Gastrocnemius medialis (tissue), 4 donors: ENCODE measurements around the gene SUGT1. TPM values are rescaled to one million over a fixed set of nuclear protein-coding genes. Genes with fewer than 3 reads are reported as not detected.

Experiments used
- ATAC-seq, 2 donors: fragments of 150-250 bp; one replicate each; pipeline ENCODE4 v1.9.1; 2016
- DNase-seq, 2 donors: peaks; one replicate each; pipeline ENCODE4 v3.0.0-alpha.2; 2019
- H3K27ac ChIP-seq, 4 donors: fragments of 200-600 bp; sonication (generic); 1 replicate in 1 of 4; 2 replicates in 3 of 4; pipeline ENCODE4 v1.5.1; 2016 to 2018; ENCODE audit warnings: mild to moderate bottlenecking in 2 of 4, moderate library complexity in 1 of 4
- H3K27me3 ChIP-seq, 3 donors: fragments of 200-600 bp; sonication (generic) in 2 of 3; 1 replicate in 1 of 3; 2 replicates in 2 of 3; pipeline versions ENCODE4 v1.5.1 to v1.6.0; 2016 to 2019; ENCODE audit warnings: mild to moderate bottlenecking in 1 of 3, moderate library complexity in 1 of 3
- H3K36me3 ChIP-seq, 2 donors: fragments of 200-600 bp; sonication (generic) in 1 of 2; one replicate each; pipeline ENCODE4 v1.5.1; 2017 to 2018
- H3K4me1 ChIP-seq, 2 donors: fragments of 200-600 bp; sonication (generic) in 1 of 2; one replicate each; pipeline ENCODE4 v1.5.1; 2016 to 2017; ENCODE audit warnings: mild to moderate bottlenecking in 2 of 2
- H3K4me3 ChIP-seq, 4 donors: fragments of 200-600 bp; sonication (generic) in 3 of 4; 1 replicate in 1 of 4; 2 replicates in 3 of 4; pipeline ENCODE4 v1.5.1; 2016 to 2019; ENCODE audit warnings: mild to moderate bottlenecking in 2 of 4
- H3K9me3 ChIP-seq, 3 donors: fragments of 200-600 bp; sonication (generic) in 2 of 3; 1 replicate in 1 of 3; 2 replicates in 2 of 3; pipeline ENCODE4 v1.5.1; 2016 to 2019
- POLR2A ChIP-seq, 2 donors: fragments of 450-650 bp; IDR thresholded peaks; one replicate each; pipeline ENCODE4 v1.6.1; 2017; ENCODE audit warnings: antibody characterized with exemption in 2 of 2, mild to moderate bottlenecking in 2 of 2, moderate library complexity in 2 of 2
- in situ Hi-C, 4 donors: fragments of 200-750 bp; cut with MboI; loops; one replicate each; pipeline versions ENCODE4 v1.15.0 to v1.8.0; 2017; ENCODE audit warnings: low sequenced_read_pairs in 4 of 4
- intact Hi-C: fragments of 100-400 bp; cut with DNase I; formaldehyde crosslinking; loops from one replicate; pipeline ENCODE4 v1.15.1; 2023; ENCODE audit warnings: low total_unique reads
- total RNA-seq, 4 donors: library from RNA; depleted of rRNA; stranded (reverse); fragments of >200 nt; gene quantifications; one replicate each; pipeline versions ENCODE4 v1.1.0 to v1.2.3, GENCODE V29; 2016
- TF ChIP-seq, protein P1 (sequence below), 5 experiments: fragments of 450-650 bp in 3 of 5; fragments of 200-600 bp in 2 of 5; sonication (generic) in 2 of 5; IDR thresholded peaks in 4 of 5; conservative IDR thresholded peaks in 1 of 5; 1 replicate in 4 of 5; 2 replicates in 1 of 5; pipeline ENCODE4 v1.5.1; 2016 to 2019; ENCODE audit warnings: antibody characterized with exemption in 5 of 5, mild to moderate bottlenecking in 3 of 5, moderate library complexity in 3 of 5

The SUGT1 gene
- total RNA-seq, 4 donors from 2014 or later: 37.5 to 48.5 (median 40.1) TPM

DNA sequence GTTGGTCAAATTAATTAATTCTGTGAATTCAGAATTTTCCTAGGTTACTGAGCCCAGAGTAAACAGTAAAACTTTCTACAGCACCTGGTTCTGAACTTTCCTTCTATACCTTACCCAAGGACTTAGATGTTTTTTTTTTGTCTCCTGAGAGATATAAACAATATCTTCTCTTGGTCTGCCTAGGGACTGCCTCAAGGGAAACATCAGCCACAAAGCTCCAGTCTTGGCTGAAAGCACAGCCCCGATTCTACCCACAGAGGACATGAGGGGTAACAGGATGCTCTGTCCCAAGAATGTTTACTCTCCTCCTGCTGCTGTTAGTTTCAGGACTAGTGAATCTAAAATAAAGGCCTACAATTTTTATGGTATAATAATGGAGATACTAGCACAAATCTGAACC lies 72.7 kb downstream of the SUGT1 start:
- no peak for DNase-seq

DNA sequence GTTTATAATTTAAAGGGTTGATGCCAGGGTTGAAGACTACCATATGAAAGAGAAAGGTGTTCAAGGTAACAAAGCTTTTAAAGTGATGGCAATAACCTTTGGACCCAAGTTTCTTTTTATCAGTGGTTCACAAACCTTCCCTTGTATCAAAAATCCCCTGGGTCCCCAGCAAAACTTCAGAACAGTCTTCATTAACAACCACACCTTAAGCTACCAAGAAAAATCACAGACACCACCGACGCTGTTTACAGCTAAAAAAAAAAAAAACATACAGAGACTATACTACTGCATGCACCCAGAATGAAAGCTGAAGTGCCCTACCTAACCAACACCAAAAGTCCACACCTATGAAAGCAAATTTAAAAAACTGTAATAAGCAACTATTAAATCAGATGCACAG lies 73.6 kb downstream of the SUGT1 start:
- in situ Hi-C loops (no loop called here), intact Hi-C loops (no loop called here)
- Histone ChIP-seq H3K27ac (no peak overlapping the region), H3K4me1 (no peaks in the 10 kb centered on the region), H3K27me3 (no peaks in the 10 kb centered on the region), H3K4me3 (no peak overlapping the region), H3K36me3 (no peaks in the 10 kb centered on the region), H3K9me3 (no peaks in the 10 kb centered on the region)
- DNase-seq: no peak
- ATAC-seq: no peak
- no peak for TF ChIP-seq POLR2A (IDR thresholded peaks at IDR 0.05)
- TF ChIP-seq, protein P1, sequence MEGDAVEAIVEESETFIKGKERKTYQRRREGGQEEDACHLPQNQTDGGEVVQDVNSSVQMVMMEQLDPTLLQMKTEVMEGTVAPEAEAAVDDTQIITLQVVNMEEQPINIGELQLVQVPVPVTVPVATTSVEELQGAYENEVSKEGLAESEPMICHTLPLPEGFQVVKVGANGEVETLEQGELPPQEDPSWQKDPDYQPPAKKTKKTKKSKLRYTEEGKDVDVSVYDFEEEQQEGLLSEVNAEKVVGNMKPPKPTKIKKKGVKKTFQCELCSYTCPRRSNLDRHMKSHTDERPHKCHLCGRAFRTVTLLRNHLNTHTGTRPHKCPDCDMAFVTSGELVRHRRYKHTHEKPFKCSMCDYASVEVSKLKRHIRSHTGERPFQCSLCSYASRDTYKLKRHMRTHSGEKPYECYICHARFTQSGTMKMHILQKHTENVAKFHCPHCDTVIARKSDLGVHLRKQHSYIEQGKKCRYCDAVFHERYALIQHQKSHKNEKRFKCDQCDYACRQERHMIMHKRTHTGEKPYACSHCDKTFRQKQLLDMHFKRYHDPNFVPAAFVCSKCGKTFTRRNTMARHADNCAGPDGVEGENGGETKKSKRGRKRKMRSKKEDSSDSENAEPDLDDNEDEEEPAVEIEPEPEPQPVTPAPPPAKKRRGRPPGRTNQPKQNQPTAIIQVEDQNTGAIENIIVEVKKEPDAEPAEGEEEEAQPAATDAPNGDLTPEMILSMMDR (IDR thresholded peaks at IDR 0.05 in 4 of 5, conservative IDR thresholded peaks at IDR 0.05 in 1 of 5): no peak

More for the DNA sequence above, 72.7 kb downstream of the SUGT1 start:
- H3K9me3 ChIP-seq: no peaks in the 10 kb centered on the region
- no peaks in the 10 kb centered on the region for H3K4me1 ChIP-seq
- no peaks in the 10 kb centered on the region for H3K36me3 ChIP-seq
- TF ChIP-seq, protein P1 (IDR thresholded peaks at IDR 0.05 in 4 of 5, conservative IDR thresholded peaks at IDR 0.05 in 1 of 5): no peak
- no peak for TF ChIP-seq POLR2A (IDR thresholded peaks at IDR 0.05)
- H3K27me3 ChIP-seq: no peaks in the 10 kb centered on the region
- no peak for ATAC-seq
- H3K27ac ChIP-seq: no peak overlapping the region
- in situ Hi-C loops (no loop called here), intact Hi-C loops (no loop called here)
- no peak overlapping the region for H3K4me3 ChIP-seq

GRCh38 chr13:52734075-52734623 lies 81.5 kb downstream of the SUGT1 start:
- DNase-seq (no peak), ATAC-seq (no peak)
- in situ Hi-C loops: no loop called here
- Histone ChIP-seq H3K36me3 (no peaks in the 10 kb centered on the region), H3K9me3 (no peaks in the 10 kb centered on the region), H3K27me3 (peaks cover 7 to 17% (median 13%) of the 10 kb centered on the region in 3 donors), H3K4me1 (no peaks in the 10 kb centered on the region), H3K27ac (no peak overlapping the region), H3K4me3 (no peak overlapping the region)
- no peak for TF ChIP-seq POLR2A (IDR thresholded peaks at IDR 0.05)
- TF ChIP-seq, protein P1 (IDR thresholded peaks at IDR 0.05 in 4 of 5, conservative IDR thresholded peaks at IDR 0.05 in 1 of 5): no peak
- intact Hi-C loops: no loop called here

GRCh38 chr13:52736891-52737290 lies 84.3 kb downstream of the SUGT1 start:
- Histone ChIP-seq H3K4me1 (no peaks in the 10 kb centered on the region), H3K27ac (no peak overlapping the region), H3K27me3 (peaks cover 18 to 33% (median 28%) of the 10 kb centered on the region in 3 donors), H3K36me3 (no peaks in the 10 kb centered on the region), H3K9me3 (no peaks in the 10 kb centered on the region), H3K4me3 (no peak overlapping the region)
- TF ChIP-seq POLR2A (IDR thresholded peaks at IDR 0.05): no peak
- TF ChIP-seq, protein P1 (IDR thresholded peaks at IDR 0.05 in 4 of 5, conservative IDR thresholded peaks at IDR 0.05 in 1 of 5): no peak
- intact Hi-C loops: no loop called here
- ATAC-seq (no peak), DNase-seq (no peak)
- in situ Hi-C loops: no loop called here

DNA sequence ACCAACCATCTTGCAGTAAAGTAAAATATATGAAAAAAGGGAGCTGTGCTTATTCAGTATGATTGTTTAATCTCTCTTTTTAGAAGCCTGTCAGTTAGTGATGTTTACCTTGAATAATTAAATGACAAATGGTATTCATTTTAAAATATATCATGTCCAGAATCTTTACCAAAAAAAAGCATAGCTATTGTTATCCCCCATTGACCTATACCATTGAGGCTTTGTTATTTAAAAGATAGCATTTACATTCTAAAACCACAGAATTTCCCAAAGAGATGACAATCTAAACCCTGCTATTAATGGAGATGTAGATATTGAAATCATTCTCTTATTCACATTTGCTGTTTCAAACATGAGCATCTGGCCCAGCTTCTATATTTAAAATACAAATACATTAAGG lies 84.8 kb downstream of the SUGT1 start:
- ATAC-seq (no peak), DNase-seq (no peak)
- no peak overlapping the region for H3K4me3 ChIP-seq
- H3K9me3 ChIP-seq: no peaks in the 10 kb centered on the region
- no peaks in the 10 kb centered on the region for H3K4me1 ChIP-seq
- no peaks in the 10 kb centered on the region for H3K36me3 ChIP-seq
- intact Hi-C loops (no loop called here), in situ Hi-C loops (no loop called here)
- H3K27ac ChIP-seq: no peak overlapping the region
- no peak for TF ChIP-seq POLR2A (IDR thresholded peaks at IDR 0.05)
- TF ChIP-seq, protein P1 (IDR thresholded peaks at IDR 0.05 in 4 of 5, conservative IDR thresholded peaks at IDR 0.05 in 1 of 5): no peak
- peaks cover 22 to 33% (median 28%) of the 10 kb centered on the region in 3 donors for H3K27me3 ChIP-seq
